Smooth muscle cell of the umbilical artery (primary cell): Measurements from ENCODE around the gene GNAO1. TPM values are rescaled to one million over a fixed set of nuclear protein-coding genes. Genes with fewer than 3 reads are reported as not detected.

Source experiments
- total RNA-seq: library from RNA; depleted of rRNA; stranded (reverse); fragments of >200 nt; gene quantifications from 2 replicates; pipeline ENCODE4 v1.2.3, GENCODE V29; 2014

The GNAO1 gene
- 0.14 and 0.30 TPM in 2 replicates for total RNA-seq

GRCh38 chr16:56191156-56191815 is at the start of gene GNAO1:
TSS of gene GNAO1 (plus strand) at chr16:56191489. CDS start at chr16:56192236, 747 bp downstream.

Other genes starting within 250 kb of the GNAO1 start
- 191 and 249 TPM in 2 replicates for gene AMFR, start 234.1 kb downstream of the GNAO1 start, total RNA-seq